Upper lobe of left lung (tissue), 4 donors: ENCODE data around the gene FNTB.

ENCODE experiments used
- CTCF ChIP-seq, 6 experiments: fragments of 450-650 bp in 4 of 6; fragments of 200-600 bp in 2 of 6; sonication (generic) in 2 of 6; IDR thresholded peaks; one replicate each; pipeline ENCODE4 v1.5.1; 2016 to 2019; ENCODE audit warnings: antibody characterized with exemption in 6 of 6
- POLR2A ChIP-seq, 4 donors: fragments of 450-650 bp; IDR thresholded peaks; one replicate each; pipeline ENCODE4 v1.5.1; 2016 to 2017; ENCODE audit warnings: antibody characterized with exemption in 4 of 4, mild to moderate bottlenecking in 2 of 4
- POLR2AphosphoS5 ChIP-seq, 2 donors: sonication (generic); formaldehyde crosslinking; IDR thresholded peaks; one replicate each; pipeline ENCODE4 v1.5.1; 2017; ENCODE audit warnings: antibody characterized with exemption in 2 of 2

- TF ChIP-seq CTCF (IDR thresholded peaks at IDR 0.05) (no peak), POLR2AphosphoS5 (IDR thresholded peaks at IDR 0.05) (no peak), POLR2A (IDR thresholded peaks at IDR 0.05) (no peak)
Measured at GRCh38 chr14:65092349-65092748, 105.7 kb downstream of the FNTB start.
